ENCODE measurements around the gene AMBN.

The AMBN gene

DNA sequence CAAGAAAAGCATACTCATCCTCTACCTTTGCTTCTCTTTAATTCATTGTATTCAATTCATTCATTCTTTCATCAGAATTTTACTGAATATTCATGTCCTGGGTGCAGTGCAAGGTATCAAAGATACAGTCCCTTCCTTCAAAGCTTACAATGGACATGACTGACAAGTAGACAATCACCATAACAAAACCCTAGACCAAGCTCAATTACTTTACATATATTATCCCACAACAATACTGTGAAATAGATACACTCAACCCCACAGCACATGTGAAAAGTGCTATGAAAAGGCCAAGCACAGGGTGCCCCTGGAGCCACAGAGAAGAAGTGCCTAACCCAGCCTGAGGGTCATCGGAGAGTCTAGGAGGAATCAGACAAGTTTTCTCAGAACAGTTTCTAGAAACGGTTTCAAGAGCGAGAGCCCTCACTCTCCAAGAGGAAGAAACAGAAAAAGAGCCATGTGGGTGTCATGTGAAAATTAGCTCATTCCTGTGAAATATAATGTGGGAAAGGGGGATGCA lies 15.3 kb downstream of the AMBN start:
- Histone ChIP-seq H3K36me3 (replicated peaks in 1 of 2; ENCODE audit: control insufficient read depth in 2 of 2, insufficient read depth in 2 of 2, low read length in 2 of 2) (no peaks in the 10 kb centered on the region), H3K4me1 (ENCODE audit: control insufficient read depth in 2 of 2, insufficient read depth in 1 of 2, low read depth in 1 of 2, low read length in 2 of 2) (peaks cover 0 to 4% of the 10 kb centered on the region in 2 donors), H3K14ac (ENCODE audit: low read length) (no peak overlapping the region), H3K27ac (replicated peaks; ENCODE audit: low read length) (no peak overlapping the region), H2AK5ac (ENCODE audit: low read depth, low read length) (no peak overlapping the region), H2BK15ac (ENCODE audit: low read length) (no peak overlapping the region), H4K8ac (ENCODE audit: low read depth, low read length) (no peak overlapping the region), H3K4ac (ENCODE audit: low read length) (no peak overlapping the region), H3K79me1 (ENCODE audit: low read depth, low read length) (no peaks in the 10 kb centered on the region), H3K4me2 (ENCODE audit: insufficient read depth, low read length, poor library complexity, severe bottlenecking) (no peak overlapping the region), H3K27me3 (ENCODE audit: control insufficient read depth in 3 of 3, insufficient read depth in 3 of 3, low read depth in 1 of 3, low read length in 3 of 3) (no peaks in the 10 kb centered on the region), H3K9me3 (replicated peaks in 1 of 2; ENCODE audit: control insufficient read depth in 2 of 2, insufficient read depth in 1 of 2, low read depth in 1 of 2, low read length in 2 of 2) (no peaks in the 10 kb centered on the region), H3K18ac (ENCODE audit: low read length) (no peak overlapping the region), H4K91ac (ENCODE audit: low read depth, low read length, poor library complexity) (no peak overlapping the region), H2BK120ac (ENCODE audit: low read depth, low read length) (no peak overlapping the region), H2BK5ac (ENCODE audit: low read length) (no peak overlapping the region), H2BK12ac (ENCODE audit: low read length) (no peak overlapping the region), H2AFZ (ENCODE audit: low read length) (no peak overlapping the region), H3K9ac (ENCODE audit: low read depth, low read length, poor library complexity) (no peak overlapping the region), H3K4me3 (ENCODE audit: low read length in 2 of 2) (no peak overlapping the region), H3K23ac (ENCODE audit: low read depth, low read length, poor library complexity) (no peak overlapping the region)
- no peak for DNase-seq (ENCODE audit: low spot score)
- no CpG with 5 or more reads among the region's 3 CpGs for WGBS, 2 donors (ENCODE audit: extremely low coverage in 2 of 2, insufficient read length in 2 of 2, insufficient replicate concordance in 1 of 2)

DNA sequence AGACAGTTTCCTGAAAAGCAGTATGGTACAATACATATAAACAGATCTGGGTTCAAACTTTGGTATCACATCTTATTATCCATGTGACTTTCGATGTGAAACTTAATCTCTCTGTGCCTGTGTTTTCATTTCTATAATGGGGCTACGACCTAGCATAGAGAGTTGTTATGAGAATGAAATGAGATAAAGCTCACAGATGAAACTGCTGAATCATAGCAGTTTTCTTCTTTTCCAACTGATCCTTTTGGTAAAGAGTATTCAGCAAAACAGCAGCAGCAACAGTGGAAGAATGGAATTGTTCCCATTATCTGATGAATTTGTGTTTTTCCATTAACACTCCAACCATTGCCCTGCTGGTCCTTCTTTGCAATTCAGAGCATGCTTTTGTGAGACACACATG lies 16.3 kb downstream of the AMBN start:
- Histone ChIP-seq H3K4me3 (ENCODE audit: low read length in 2 of 2) (no peak overlapping the region), H2AK5ac (ENCODE audit: low read depth, low read length) (no peak overlapping the region), H2BK5ac (ENCODE audit: low read length) (no peak overlapping the region), H3K27me3 (ENCODE audit: control insufficient read depth in 3 of 3, insufficient read depth in 3 of 3, low read depth in 1 of 3, low read length in 3 of 3) (no peaks in the 10 kb centered on the region), H4K91ac (ENCODE audit: low read depth, low read length, poor library complexity) (no peak overlapping the region), H3K9ac (ENCODE audit: low read depth, low read length, poor library complexity) (no peak overlapping the region), H2AFZ (ENCODE audit: low read length) (no peak overlapping the region), H2BK15ac (ENCODE audit: low read length) (no peak overlapping the region), H3K9me3 (replicated peaks in 1 of 2; ENCODE audit: control insufficient read depth in 2 of 2, insufficient read depth in 1 of 2, low read depth in 1 of 2, low read length in 2 of 2) (no peaks in the 10 kb centered on the region), H3K79me1 (ENCODE audit: low read depth, low read length) (no peaks in the 10 kb centered on the region), H3K4ac (ENCODE audit: low read length) (no peak overlapping the region), H2BK12ac (ENCODE audit: low read length) (no peak overlapping the region), H3K14ac (ENCODE audit: low read length) (no peak overlapping the region), H3K4me2 (ENCODE audit: insufficient read depth, low read length, poor library complexity, severe bottlenecking) (no peak overlapping the region), H2BK120ac (ENCODE audit: low read depth, low read length) (no peak overlapping the region), H3K18ac (ENCODE audit: low read length) (no peak overlapping the region), H3K27ac (replicated peaks; ENCODE audit: low read length) (no peak overlapping the region), H3K4me1 (ENCODE audit: control insufficient read depth in 2 of 2, insufficient read depth in 1 of 2, low read depth in 1 of 2, low read length in 2 of 2) (peaks cover 0 to 4% of the 10 kb centered on the region in 2 donors), H3K23ac (ENCODE audit: low read depth, low read length, poor library complexity) (no peak overlapping the region), H4K8ac (ENCODE audit: low read depth, low read length) (no peak overlapping the region), H3K36me3 (replicated peaks in 1 of 2; ENCODE audit: control insufficient read depth in 2 of 2, insufficient read depth in 2 of 2, low read length in 2 of 2) (no peaks in the 10 kb centered on the region)
- whole genome bisulfite sequencing, 2 donors (ENCODE audit: extremely low coverage in 2 of 2, insufficient read length in 2 of 2, insufficient replicate concordance in 1 of 2): no CpG with 5 or more reads among the region's 2 CpGs
- DNase-seq (ENCODE audit: low spot score): no peak

DNA sequence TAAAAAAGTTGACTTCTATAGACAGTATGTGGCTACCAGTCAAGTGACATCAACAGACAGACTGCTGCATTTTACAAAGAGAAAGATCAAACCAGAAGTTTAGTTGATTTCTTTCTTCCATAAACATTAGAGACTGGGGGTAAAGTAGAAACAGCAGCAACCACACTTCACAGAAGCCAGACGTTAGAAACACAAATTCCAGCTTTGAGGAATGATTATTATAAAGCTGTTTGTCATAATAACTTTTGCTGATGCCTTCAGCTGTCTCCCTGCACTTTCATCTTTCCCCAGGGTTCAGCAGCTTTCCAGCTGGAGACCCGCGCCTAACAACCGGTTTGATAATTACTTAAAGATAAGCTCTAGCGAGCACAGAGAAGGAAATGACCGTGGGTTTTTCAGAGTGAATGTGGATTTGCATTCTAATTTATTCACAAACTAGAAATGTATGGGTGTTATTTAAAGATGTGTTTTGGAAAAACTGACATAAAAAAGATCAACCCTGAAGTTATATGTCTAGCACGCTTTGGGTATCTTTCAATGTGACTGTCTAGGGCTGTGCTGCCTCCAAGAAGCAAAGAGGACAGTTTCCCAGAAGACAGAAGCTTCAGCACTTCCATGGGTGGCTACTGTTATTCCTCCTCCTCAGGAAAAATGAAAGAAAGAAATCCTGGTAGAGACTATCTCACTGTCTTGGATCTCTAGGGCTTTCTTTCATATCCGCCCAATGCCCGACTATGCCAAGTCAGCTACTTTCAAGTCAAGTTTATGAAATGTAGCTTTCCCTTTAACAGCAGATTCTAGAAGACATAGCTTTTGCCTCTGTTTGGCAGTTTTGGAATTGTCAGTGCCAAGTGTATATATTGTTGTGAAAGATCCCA lies 21.5 kb downstream of the AMBN start:
- Histone ChIP-seq H3K18ac (ENCODE audit: low read length) (no peak overlapping the region), H2AFZ (ENCODE audit: low read length) (peak overlapping the region; percentile 61), H4K91ac (ENCODE audit: low read depth, low read length, poor library complexity) (no peak overlapping the region), H2AK5ac (ENCODE audit: low read depth, low read length) (no peak overlapping the region), H3K23ac (ENCODE audit: low read depth, low read length, poor library complexity) (no peak overlapping the region), H3K36me3 (replicated peaks in 1 of 2; ENCODE audit: control insufficient read depth in 2 of 2, insufficient read depth in 2 of 2, low read length in 2 of 2) (no peaks in the 10 kb centered on the region), H2BK5ac (ENCODE audit: low read length) (no peak overlapping the region), H4K8ac (ENCODE audit: low read depth, low read length) (no peak overlapping the region), H3K79me1 (ENCODE audit: low read depth, low read length) (no peaks in the 10 kb centered on the region), H3K4ac (ENCODE audit: low read length) (no peak overlapping the region), H3K9ac (ENCODE audit: low read depth, low read length, poor library complexity) (no peak overlapping the region), H3K27me3 (ENCODE audit: control insufficient read depth in 3 of 3, insufficient read depth in 3 of 3, low read depth in 1 of 3, low read length in 3 of 3) (no peaks in the 10 kb centered on the region), H2BK15ac (ENCODE audit: low read length) (no peak overlapping the region), H3K9me3 (replicated peaks in 1 of 2; ENCODE audit: control insufficient read depth in 2 of 2, insufficient read depth in 1 of 2, low read depth in 1 of 2, low read length in 2 of 2) (no peaks in the 10 kb centered on the region), H3K4me3 (ENCODE audit: low read length in 2 of 2) (no peak overlapping the region), H2BK120ac (ENCODE audit: low read depth, low read length) (no peak overlapping the region), H2BK12ac (ENCODE audit: low read length) (no peak overlapping the region), H3K4me2 (ENCODE audit: insufficient read depth, low read length, poor library complexity, severe bottlenecking) (no peak overlapping the region), H3K4me1 (ENCODE audit: control insufficient read depth in 2 of 2, insufficient read depth in 1 of 2, low read depth in 1 of 2, low read length in 2 of 2) (no peaks in the 10 kb centered on the region), H3K27ac (replicated peaks; ENCODE audit: low read length) (no peak overlapping the region), H3K14ac (ENCODE audit: low read length) (no peak overlapping the region)
- DNase-seq (ENCODE audit: low spot score): no peak
- no CpG with 5 or more reads among the region's 9 CpGs for WGBS, 2 donors (ENCODE audit: extremely low coverage in 2 of 2, insufficient read length in 2 of 2, insufficient replicate concordance in 1 of 2)

DNA sequence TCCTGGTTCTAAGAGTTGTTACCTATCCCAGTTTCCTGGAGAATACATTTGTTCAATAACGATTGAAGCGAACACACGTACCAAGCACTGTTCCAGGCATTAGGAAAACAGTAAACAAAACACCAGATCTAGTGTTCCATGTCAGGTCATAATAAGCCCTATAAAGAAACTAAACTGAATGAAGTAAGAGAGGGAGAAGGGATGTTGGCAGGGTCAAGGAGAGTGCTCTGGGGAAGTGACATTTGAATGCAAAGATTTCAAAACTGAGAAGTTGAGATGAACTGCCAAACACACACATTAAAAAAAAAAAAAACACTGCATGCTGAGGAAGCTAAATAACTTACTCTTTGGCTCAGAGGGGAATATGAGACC lies 22.1 kb downstream of the AMBN start:
- no peaks in the 10 kb centered on the region for H3K27me3 ChIP-seq (ENCODE audit: control insufficient read depth in 3 of 3, insufficient read depth in 3 of 3, low read depth in 1 of 3, low read length in 3 of 3)
- H3K36me3 ChIP-seq (replicated peaks in 1 of 2; ENCODE audit: control insufficient read depth in 2 of 2, insufficient read depth in 2 of 2, low read length in 2 of 2): no peaks in the 10 kb centered on the region
- no peak overlapping the region for H3K14ac ChIP-seq (ENCODE audit: low read length)
- H3K18ac ChIP-seq (ENCODE audit: low read length): no peak overlapping the region
- no peak overlapping the region for H2AFZ ChIP-seq (ENCODE audit: low read length)
- no peak overlapping the region for H3K4me2 ChIP-seq (ENCODE audit: insufficient read depth, low read length, poor library complexity, severe bottlenecking)
- no peaks in the 10 kb centered on the region for H3K4me1 ChIP-seq (ENCODE audit: control insufficient read depth in 2 of 2, insufficient read depth in 1 of 2, low read depth in 1 of 2, low read length in 2 of 2)
- no peak overlapping the region for H4K91ac ChIP-seq (ENCODE audit: low read depth, low read length, poor library complexity)
- no peaks in the 10 kb centered on the region for H3K79me1 ChIP-seq (ENCODE audit: low read depth, low read length)
- no peak overlapping the region for H3K9ac ChIP-seq (ENCODE audit: low read depth, low read length, poor library complexity)
- H3K27ac ChIP-seq (replicated peaks; ENCODE audit: low read length): no peak overlapping the region
- no CpG with 5 or more reads among the region's 3 CpGs for WGBS, 2 donors (ENCODE audit: extremely low coverage in 2 of 2, insufficient read length in 2 of 2, insufficient replicate concordance in 1 of 2)
- DNase-seq (ENCODE audit: low spot score): no peak
- H4K8ac ChIP-seq (ENCODE audit: low read depth, low read length): no peak overlapping the region
- no peak overlapping the region for H2BK12ac ChIP-seq (ENCODE audit: low read length)
- H3K4ac ChIP-seq (ENCODE audit: low read length): no peak overlapping the region
- H2BK120ac ChIP-seq (ENCODE audit: low read depth, low read length): no peak overlapping the region
- H3K9me3 ChIP-seq (replicated peaks in 1 of 2; ENCODE audit: control insufficient read depth in 2 of 2, insufficient read depth in 1 of 2, low read depth in 1 of 2, low read length in 2 of 2): no peaks in the 10 kb centered on the region
- no peak overlapping the region for H3K4me3 ChIP-seq (ENCODE audit: low read length in 2 of 2)
- H2BK5ac ChIP-seq (ENCODE audit: low read length): no peak overlapping the region
- H2BK15ac ChIP-seq (ENCODE audit: low read length): no peak overlapping the region
- no peak overlapping the region for H2AK5ac ChIP-seq (ENCODE audit: low read depth, low read length)
- no peak overlapping the region for H3K23ac ChIP-seq (ENCODE audit: low read depth, low read length, poor library complexity)

All from neuronal stem cell (in vitro differentiated cells).